WTC11 (cell line): Measurements from ENCODE around the gene PLD5. TPM values are rescaled to one million over a fixed set of nuclear protein-coding genes. Genes with fewer than 3 reads are reported as not detected.

Source experiments
- ATAC-seq: fragments of 200-7000 bp; cut with Tn5 transposase; 2 replicates; pipeline ENCODE4 v1.10.0; 2021; ENCODE audit warnings: mild to moderate bottlenecking, moderate library complexity
- CTCF ChIA-PET: fragments of 300-600 bp; sonication (Branson Sonifier 250); formaldehyde crosslinking; loops from one replicate; lab custom pipeline; 2021; ENCODE audit warnings: antibody characterized with exemption; lab: Charles Lee
- POLR2A ChIA-PET: fragments of 350-600 bp; sonication (Branson Sonifier 250); formaldehyde crosslinking; loops from one replicate; lab custom pipeline; 2021; ENCODE audit warnings: antibody characterized with exemption; lab: Charles Lee
- DNase-seq: peaks from one replicate; pipeline ENCODE4 v3.0.0; 2021; ENCODE audit warnings: low spot score
- H3K27ac Mint-ChIP-seq: 2 replicates; pipeline ENCODE4 v1.8.0; 2021; ENCODE audit warnings: mixed read lengths
- H3K27me3 Mint-ChIP-seq: 2 replicates; pipeline ENCODE4 v1.8.0; 2021; ENCODE audit warnings: low read depth, mild to moderate bottlenecking, moderate library complexity, mixed read lengths
- H3K36me3 Mint-ChIP-seq: 2 replicates; pipeline ENCODE4 v1.8.0; 2021; ENCODE audit warnings: mixed read lengths
- H3K4me1 Mint-ChIP-seq: 2 replicates; pipeline ENCODE4 v1.8.0; 2022; ENCODE audit warnings: mixed read lengths
- H3K4me3 Mint-ChIP-seq: 2 replicates; pipeline ENCODE4 v1.8.0; 2021; ENCODE audit warnings: mild to moderate bottlenecking, moderate library complexity, mixed read lengths
- H3K9me3 Mint-ChIP-seq: 2 replicates; pipeline ENCODE4 v1.8.0; 2021; ENCODE audit warnings: mixed read lengths
- ATF6 ChIP-seq: sonication (generic); formaldehyde crosslinking; IDR thresholded peaks from 2 replicates; pipeline ENCODE4 v1.8.1; 2023; ENCODE audit warnings: mild to moderate bottlenecking, missing genetic modification reagents
- CDX4 ChIP-seq: fragments of 250-450 bp; sonication (Bioruptor Pico); IDR thresholded peaks from 2 replicates; pipeline ENCODE4 v1.9.0; 2021; ENCODE audit warnings: moderate library complexity, mild to moderate bottlenecking, inconsistent platforms, borderline replicate concordance
- CTCF ChIP-seq: fragments of 200-600 bp; IDR thresholded peaks from 2 replicates; pipeline ENCODE4 v1.8.0; 2022; ENCODE audit warnings: antibody characterized with exemption
- ETV6 ChIP-seq: sonication (generic); formaldehyde crosslinking; IDR thresholded peaks from 2 replicates; pipeline ENCODE4 v1.8.1; 2022; ENCODE audit warnings: mild to moderate bottlenecking, missing genetic modification reagents
- GRHL2 ChIP-seq: fragments of 250-450 bp; sonication (Bioruptor Pico); IDR thresholded peaks from 2 replicates; pipeline ENCODE4 v1.8.0; 2022; ENCODE audit warnings: mild to moderate bottlenecking, moderate library complexity; ENCODE audit not compliant: insufficient replicate concordance, severe bottlenecking
- HMGA2 ChIP-seq: fragments of 250-450 bp; sonication (Bioruptor Pico); IDR thresholded peaks from 2 replicates; pipeline ENCODE4 v1.4.0; 2021; ENCODE audit warnings: mild to moderate bottlenecking, moderate library complexity
- MAX ChIP-seq: sonication (generic); formaldehyde crosslinking; IDR thresholded peaks from 2 replicates; pipeline ENCODE4 v1.8.0; 2022; ENCODE audit warnings: mild to moderate bottlenecking, missing genetic modification reagents
- PRDM15 ChIP-seq: sonication (generic); formaldehyde crosslinking; IDR thresholded peaks from 2 replicates; pipeline ENCODE4 v1.8.0; 2022; ENCODE audit warnings: missing genetic modification reagents
- SMAD3 ChIP-seq: sonication (generic); formaldehyde crosslinking; IDR thresholded peaks from 2 replicates; pipeline ENCODE4 v1.8.0; 2022; ENCODE audit warnings: missing genetic modification reagents, mild to moderate bottlenecking, borderline replicate concordance
- SMAD4 ChIP-seq: sonication (generic); formaldehyde crosslinking; IDR thresholded peaks from 2 replicates; pipeline ENCODE4 v1.8.0; 2022; ENCODE audit warnings: mild to moderate bottlenecking, missing genetic modification reagents
- TEAD1 ChIP-seq: sonication (generic); formaldehyde crosslinking; IDR thresholded peaks from 2 replicates; pipeline ENCODE4 v1.8.0; 2022; ENCODE audit warnings: mild to moderate bottlenecking, missing genetic modification reagents
- ZNF138 ChIP-seq: sonication (generic); formaldehyde crosslinking; conservative IDR thresholded peaks from 2 replicates; pipeline ENCODE4 v1.8.1; 2022; ENCODE audit warnings: mild to moderate bottlenecking, moderate library complexity, missing genetic modification reagents
- ZNF219 ChIP-seq: sonication (generic); formaldehyde crosslinking; IDR thresholded peaks from 2 replicates; pipeline ENCODE4 v1.8.0; 2023; ENCODE audit warnings: missing genetic modification reagents, mild to moderate bottlenecking, borderline replicate concordance
- ZNF281 ChIP-seq: sonication (generic); formaldehyde crosslinking; IDR thresholded peaks from 2 replicates; pipeline ENCODE4 v1.8.0; 2023; ENCODE audit warnings: mild to moderate bottlenecking, missing genetic modification reagents
- ZNF317 ChIP-seq: sonication (generic); formaldehyde crosslinking; IDR thresholded peaks from 2 replicates; pipeline ENCODE4 v1.8.1; 2023; ENCODE audit warnings: low read depth, mild to moderate bottlenecking, moderate library complexity, missing genetic modification reagents, borderline replicate concordance
- ZNF532 ChIP-seq: fragments of 250-450 bp; sonication (Bioruptor Pico); IDR thresholded peaks from 2 replicates; pipeline ENCODE4 v1.9.0; 2021; ENCODE audit warnings: mild to moderate bottlenecking, borderline replicate concordance
- total RNA-seq: library from RNA; stranded (reverse); gene quantifications from 3 replicates; pipeline ENCODE4 v1.2.3, GENCODE V29; 2021

PLD5 gene
- total RNA-seq, 1 experiment from 2014 or later: 6.4 TPM

- Mint-ChIP-seq H3K36me3 (peaks cover 32% of the 10 kb centered on the region), H3K4me3 (no peak overlapping the region), H3K27ac (no peak overlapping the region), H3K9me3 (peaks cover 37% of the 10 kb centered on the region), H3K4me1 (peaks cover 3% of the 10 kb centered on the region), H3K27me3 (peaks cover 4% of the 10 kb centered on the region; the same call in 1 of the 2 replicates)
- DNase-seq (no peak), ATAC-seq (no peak)
- ChIA-PET POLR2A (no interaction called here), CTCF (no interaction called here)
- no peak for TF ChIP-seq TEAD1
- no peak for TF ChIP-seq PRDM15 (CRISPR knock-in tag)
- no peak for TF ChIP-seq SMAD4 (CRISPR knock-in tag)
- no peak for TF ChIP-seq SMAD3
- TF ChIP-seq ATF6 (CRISPR knock-in tag): no peak
- TF ChIP-seq ZNF138 (CRISPR knock-in tag): no peak
- TF ChIP-seq ETV6 (CRISPR knock-in tag): no peak
- no peak for TF ChIP-seq CTCF
- TF ChIP-seq ZNF317 (CRISPR knock-in tag): no peak
- TF ChIP-seq ZNF281 (CRISPR knock-in tag): no peak
- TF ChIP-seq HMGA2 (CRISPR knock-in tag): no peak
- TF ChIP-seq ZNF219 (CRISPR knock-in tag): no peak
- TF ChIP-seq ZNF532: no peak
- TF ChIP-seq MAX (CRISPR knock-in tag): no peak
- no peak for TF ChIP-seq GRHL2 (CRISPR knock-in tag)
- TF ChIP-seq CDX4: no peak
Observed at GRCh38 chr1:242133796-242134195, 390.7 kb downstream of the PLD5 start.
